HG03460 (cell line): ENCODE results near the gene EDNRA.
A peak's percentile ranks its signal among the peaks of the same experiment; 100 is the strongest.

ENCODE experiments used
- ATAC-seq: cut with Tn5 transposase; IDR thresholded peaks from one replicate; pipeline ENCODE4 v1.9.1; 2021; ENCODE audit not compliant: unreplicated experiment

EDNRA gene

GRCh38 chr4:147586637-147587036 lies 105.7 kb downstream of the EDNRA start:
- ATAC-seq, result peak; percentile 64

GRCh38 chr4:147587041-147587440 lies 106.1 kb downstream of the EDNRA start:
- ATAC-seq, result no peak

- ATAC-seq, result no peak
Observed at GRCh38 chr4:147589586-147589985, 108.7 kb downstream of the EDNRA start.

DNA sequence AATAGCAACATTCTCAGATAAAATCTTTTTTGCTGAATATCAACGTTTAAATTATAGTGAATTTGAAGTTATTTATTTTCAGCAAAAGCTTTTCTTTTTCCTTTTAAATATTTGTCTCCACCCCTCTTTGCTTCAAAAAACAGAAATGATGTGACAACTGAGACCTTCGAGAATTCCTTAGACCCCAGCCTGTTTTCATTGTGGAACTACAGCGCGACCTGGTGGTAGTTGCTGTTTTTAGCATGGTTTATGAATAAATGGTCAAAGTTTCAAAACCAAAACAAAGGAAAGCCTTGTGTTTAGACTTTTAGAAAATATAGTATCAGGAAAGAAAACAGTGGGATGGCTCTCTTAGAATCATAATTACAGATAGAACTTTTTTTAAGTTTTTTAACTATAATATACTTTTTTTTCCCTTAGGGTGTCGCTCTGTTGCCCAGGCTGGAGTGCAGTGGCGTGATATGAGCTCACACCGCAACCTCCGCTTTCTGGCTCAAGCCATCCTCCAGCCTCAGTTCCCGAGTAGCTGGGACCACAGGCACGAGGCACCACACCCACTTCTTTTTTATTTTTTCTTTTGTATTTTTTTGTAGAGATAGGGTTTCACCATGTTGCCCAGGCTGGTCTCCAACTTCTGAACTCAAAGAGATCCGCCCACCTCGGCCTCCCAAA lies 109.5 kb downstream of the EDNRA start:
- ATAC-seq, result peak; percentile 65

DNA sequence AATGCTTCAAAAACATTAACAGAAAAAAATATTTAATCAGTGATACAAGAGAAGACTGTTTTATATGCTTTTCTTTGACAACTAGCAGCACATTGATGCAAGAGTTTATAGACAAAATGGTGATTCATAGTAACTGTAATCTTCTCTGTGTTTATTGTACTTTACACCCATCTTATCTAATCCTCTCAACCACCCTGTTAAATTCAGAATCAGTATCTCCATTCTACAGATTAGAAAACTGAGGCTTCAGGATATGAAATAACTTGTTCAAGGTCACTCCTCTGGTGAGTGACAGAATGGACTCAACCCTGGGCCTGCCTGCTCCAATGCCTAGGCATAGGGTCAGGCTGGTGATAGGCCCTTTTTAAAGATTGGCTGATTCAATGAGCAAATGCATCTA lies 110.2 kb downstream of the EDNRA start:
- ATAC-seq, result no peak

DNA sequence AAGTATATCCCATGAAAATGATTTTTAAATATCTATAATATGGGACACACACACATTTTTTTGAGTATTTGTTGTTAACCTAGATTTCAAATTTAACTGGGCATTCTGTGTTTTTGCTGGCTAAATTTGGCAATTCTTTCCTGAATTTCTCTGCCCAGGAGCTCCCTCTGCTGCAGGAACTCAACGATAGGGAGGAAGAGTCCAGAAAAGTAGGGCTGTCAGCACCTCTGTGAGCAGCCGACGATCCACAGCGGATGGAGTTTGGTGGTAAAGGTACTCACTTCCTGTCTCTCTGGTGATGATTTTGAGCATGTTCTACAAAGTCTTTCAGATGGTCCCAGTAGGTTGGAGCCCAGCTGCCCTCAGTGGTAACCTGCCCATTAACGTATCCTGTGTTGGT lies 113.2 kb downstream of the EDNRA start:
- ATAC-seq, result no peak
